Activated CD4-positive, alpha-beta T cell treated with anti-CD3 and anti-CD28 coated beads, Interleukin-2, amount 50 U/mL, for 4 hours (primary cell): Measurements from ENCODE around the gene MYH10.

Experiments used
- DNase-seq, 2 experiments: peaks; one replicate each; pipeline ENCODE4 v3.0.0-alpha.2; 2020

Gene MYH10

GRCh38 chr17:8647956-8648355 lies 17.4 kb upstream of the MYH10 start:
- no peak for DNase-seq

- DNase-seq: no peak
Observed at GRCh38 chr17:8647202-8647601, 16.7 kb upstream of the MYH10 start.

GRCh38 chr17:8644507-8644902 lies 14.0 kb upstream of the MYH10 start:
- no peak for DNase-seq

GRCh38 chr17:8643855-8644506 lies 13.5 kb upstream of the MYH10 start:
- DNase-seq: no peak

- no peak for DNase-seq
Observed at GRCh38 chr17:8639709-8640108, 9.2 kb upstream of the MYH10 start.

- no peak for DNase-seq
Observed at GRCh38 chr17:8632061-8632460, 1.5 kb upstream of the MYH10 start.

- DNase-seq: no peak
Observed at GRCh38 chr17:8631554-8631877, 991 bp upstream of the MYH10 start.

- peak; percentile 71 to 77 for DNase-seq
Observed at GRCh38 chr17:8630802-8631553, 453 bp upstream of the MYH10 start.

GRCh38 chr17:8629371-8630226 lies 926 bp downstream of the MYH10 start:
- peak in 1 of 2 experiments; percentile 3 for DNase-seq

- no peak for DNase-seq
Observed at GRCh38 chr17:8628609-8629169, 1.8 kb downstream of the MYH10 start.

GRCh38 chr17:8628172-8628571 lies 2.4 kb downstream of the MYH10 start:
- no peak for DNase-seq

GRCh38 chr17:8623591-8623990 lies 6.9 kb downstream of the MYH10 start:
- DNase-seq: no peak

GRCh38 chr17:8622191-8622590 lies 8.3 kb downstream of the MYH10 start:
- no peak for DNase-seq

GRCh38 chr17:8621585-8621984 lies 8.9 kb downstream of the MYH10 start:
- no peak for DNase-seq

- DNase-seq: no peak
Observed at GRCh38 chr17:8619294-8619693, 11.2 kb downstream of the MYH10 start.

GRCh38 chr17:8618825-8619224 lies 11.7 kb downstream of the MYH10 start:
- no peak for DNase-seq

GRCh38 chr17:8614988-8615387 lies 15.5 kb downstream of the MYH10 start:
- DNase-seq: no peak

GRCh38 chr17:8611619-8612298 lies 18.8 kb downstream of the MYH10 start:
- no peak for DNase-seq

- DNase-seq: no peak
Observed at GRCh38 chr17:8611137-8611536, 19.4 kb downstream of the MYH10 start.

- no peak for DNase-seq
Observed at GRCh38 chr17:8610558-8610957, 20.0 kb downstream of the MYH10 start.

- DNase-seq: no peak
Observed at GRCh38 chr17:8609910-8610309, 20.6 kb downstream of the MYH10 start.

GRCh38 chr17:8608001-8608400 lies 22.5 kb downstream of the MYH10 start:
- DNase-seq: no peak

- no peak for DNase-seq
Observed at GRCh38 chr17:8606401-8606800, 24.1 kb downstream of the MYH10 start.
